Esophagus mucosa (tissue), 1 donor: ENCODE measurements around the gene GATAD2B. TPM values are rescaled to one million over a fixed set of nuclear protein-coding genes. Genes with fewer than 3 reads are reported as not detected.
"Not testable (repeated sequence)": the region's sequence is repeated elsewhere in the genome, so short reads cannot be mapped to it uniquely, and the experiment has no call there.

Experiments used
- ATAC-seq: fragments of 200-7000 bp; cut with Tn5 transposase; one replicate; pipeline ENCODE4 v1.9.1; 2020
- total RNA-seq: library from RNA; stranded (reverse); gene quantifications from one replicate; pipeline ENCODE4 v1.2.4, GENCODE V29; 2023
- donor health status: DM: yes; HTN: yes; CAD: no.

GATAD2B gene
- total RNA-seq, 1 donor from 2014 or later = 17.9 TPM

DNA sequence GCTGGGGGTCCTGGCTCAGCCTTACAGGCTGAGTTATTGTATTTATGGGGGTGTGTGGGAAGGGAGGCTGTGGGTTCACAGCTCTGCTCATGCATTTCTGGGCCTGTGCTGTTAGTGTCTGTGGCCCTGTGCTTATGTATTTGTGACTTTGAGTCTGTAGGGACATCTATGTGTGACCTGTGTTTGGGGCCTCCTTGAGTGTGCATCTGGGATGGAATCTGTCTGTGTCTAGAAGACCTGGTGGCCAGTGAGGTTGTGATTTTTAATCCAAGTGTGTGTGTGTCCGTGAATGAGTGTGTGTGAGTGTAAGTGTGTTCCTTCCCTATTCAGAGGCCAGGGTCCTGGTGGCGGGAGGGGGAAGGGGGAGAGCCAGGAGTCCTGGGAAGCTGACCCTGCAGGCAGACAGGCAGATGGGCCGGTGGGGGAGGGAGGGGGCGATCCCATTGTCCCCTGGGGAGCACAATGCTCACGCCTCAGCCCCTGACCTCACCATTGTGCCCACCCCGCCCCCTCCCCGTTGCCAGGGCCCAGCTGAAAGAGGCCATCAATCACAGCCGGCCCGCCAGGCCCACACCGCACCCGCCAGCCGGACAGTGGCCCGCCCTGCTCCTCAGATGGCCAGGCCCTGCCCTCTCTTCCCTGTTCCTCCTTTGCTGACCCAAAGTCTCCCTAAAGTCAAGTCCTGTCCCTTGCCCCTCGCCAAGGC is 128.0 kb downstream of the GATAD2B start:
- ATAC-seq = no peak

DNA sequence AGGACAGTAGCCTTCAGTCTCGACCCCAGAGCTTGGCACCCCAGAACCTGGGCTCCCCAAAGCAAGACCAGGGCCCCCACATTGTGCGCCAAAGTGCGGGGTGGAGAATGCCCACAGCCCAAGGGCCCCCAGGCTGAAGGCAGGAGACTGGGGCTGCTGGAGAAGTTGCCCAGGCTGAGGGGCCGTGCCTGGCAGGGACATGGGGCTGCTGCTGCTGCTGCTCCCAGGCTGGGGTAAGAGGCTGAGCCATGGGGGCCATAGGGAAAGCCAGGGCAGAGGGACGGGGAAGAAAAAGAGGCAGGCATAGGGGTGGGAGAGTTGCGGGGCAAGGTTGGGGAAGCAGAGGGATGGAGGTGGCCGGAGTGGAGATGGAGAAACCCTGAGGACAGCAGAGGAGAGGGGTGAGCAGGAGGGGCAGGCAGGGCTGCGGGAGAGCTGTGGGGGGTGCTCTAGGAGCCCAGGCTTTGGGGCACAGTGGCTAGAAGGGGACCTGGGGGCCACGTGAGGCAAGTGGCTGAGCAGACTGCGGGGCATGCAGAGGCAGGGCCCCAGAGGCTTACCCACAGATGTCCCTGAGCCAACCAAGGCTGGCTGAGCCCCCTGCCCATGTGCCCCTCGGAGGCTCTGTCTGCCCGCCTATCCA is 128.7 kb downstream of the GATAD2B start:
- no peak for ATAC-seq

DNA sequence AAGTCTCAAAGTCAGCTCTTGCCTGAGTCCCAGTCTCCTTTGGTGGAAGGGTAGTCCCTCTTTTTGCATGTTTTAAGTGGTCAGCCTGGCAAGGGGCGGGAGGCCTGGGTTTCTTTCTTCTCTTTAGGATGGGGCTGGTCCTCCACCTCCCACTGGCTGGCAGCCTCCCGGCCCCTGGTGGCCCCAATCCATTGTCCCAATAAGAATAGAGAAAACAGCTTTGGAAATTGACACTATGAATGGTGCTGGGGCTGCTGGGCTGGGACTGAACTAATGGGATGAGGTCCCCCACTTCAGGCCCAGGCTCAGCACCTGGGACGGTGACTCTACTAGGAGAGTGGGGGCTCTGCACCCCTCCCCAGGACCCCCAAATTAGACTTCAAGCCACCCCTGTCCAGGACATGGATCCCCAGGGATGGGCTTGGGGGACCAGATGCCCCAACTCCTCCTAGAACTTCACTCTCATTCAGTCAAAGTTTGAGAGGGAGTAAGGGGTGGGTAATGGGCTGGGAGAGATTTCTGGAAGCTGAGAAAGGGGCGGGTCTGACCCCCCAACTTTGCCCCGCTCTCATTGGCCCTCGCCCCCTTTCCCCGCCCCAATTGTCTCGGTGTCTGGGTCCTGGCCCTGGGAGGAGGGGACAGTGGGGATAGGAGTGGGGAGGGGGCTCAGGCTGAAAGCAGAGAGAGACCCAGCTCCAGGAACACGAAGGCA is 129.4 kb downstream of the GATAD2B start:
- ATAC-seq = no peak

DNA sequence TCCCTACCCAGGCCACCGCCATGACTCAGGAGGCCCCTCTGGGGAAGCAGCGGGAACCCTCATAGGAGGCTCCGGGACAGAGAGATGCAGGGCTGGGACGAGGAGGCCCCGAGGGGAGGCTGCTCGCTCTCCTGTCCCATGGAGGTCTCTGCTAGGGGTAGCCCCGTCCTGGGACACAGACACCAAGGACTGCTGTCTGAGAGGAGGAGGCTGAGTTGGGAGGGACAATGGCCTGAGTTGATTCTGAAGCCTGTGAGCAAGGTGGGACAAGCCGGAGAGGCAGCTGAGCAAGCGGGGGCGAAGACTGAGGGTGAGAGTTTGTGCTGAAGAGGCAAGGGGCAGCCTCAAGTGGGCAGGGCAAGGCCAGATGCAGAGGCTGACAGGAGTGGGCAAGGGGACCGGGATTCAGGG is 130.1 kb downstream of the GATAD2B start:
- no peak for ATAC-seq

- ATAC-seq = peak; percentile 40
Observed at GRCh38 chr1:153791648-153792253, 131.0 kb downstream of the GATAD2B start.

- ATAC-seq = peak; percentile 13
Observed at GRCh38 chr1:153790966-153791647, 131.7 kb downstream of the GATAD2B start.

GRCh38 chr1:153790313-153790965 is 132.3 kb downstream of the GATAD2B start:
- peak; percentile 31 for ATAC-seq

DNA sequence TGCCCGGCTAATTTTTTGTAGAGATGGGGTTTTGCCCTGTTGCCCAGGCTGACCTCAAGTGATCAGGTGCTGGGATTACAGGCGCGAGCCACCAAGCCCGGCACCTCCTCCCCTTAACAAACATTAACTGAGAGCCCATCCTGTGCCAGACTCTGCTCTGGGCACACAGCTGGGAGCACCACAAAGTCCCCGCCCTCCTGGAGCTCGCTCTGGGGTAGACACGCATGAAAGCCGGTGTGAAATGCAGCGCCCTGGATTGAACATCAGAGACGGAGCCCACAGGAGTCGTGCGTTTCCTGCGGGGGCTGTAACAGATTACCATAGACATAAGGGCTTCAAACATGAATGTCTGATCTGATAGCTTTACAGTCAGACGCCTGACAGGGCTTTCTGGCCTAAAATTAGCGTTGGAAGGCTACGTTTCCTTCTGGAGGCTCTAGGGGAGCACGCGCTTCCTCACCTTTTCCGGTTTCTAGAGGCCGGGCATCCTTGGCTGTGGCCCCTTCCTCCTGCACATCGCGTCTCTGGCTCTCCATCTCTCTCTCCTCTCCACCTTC is 133.2 kb downstream of the GATAD2B start:
- ATAC-seq = peak; percentile 3

DNA sequence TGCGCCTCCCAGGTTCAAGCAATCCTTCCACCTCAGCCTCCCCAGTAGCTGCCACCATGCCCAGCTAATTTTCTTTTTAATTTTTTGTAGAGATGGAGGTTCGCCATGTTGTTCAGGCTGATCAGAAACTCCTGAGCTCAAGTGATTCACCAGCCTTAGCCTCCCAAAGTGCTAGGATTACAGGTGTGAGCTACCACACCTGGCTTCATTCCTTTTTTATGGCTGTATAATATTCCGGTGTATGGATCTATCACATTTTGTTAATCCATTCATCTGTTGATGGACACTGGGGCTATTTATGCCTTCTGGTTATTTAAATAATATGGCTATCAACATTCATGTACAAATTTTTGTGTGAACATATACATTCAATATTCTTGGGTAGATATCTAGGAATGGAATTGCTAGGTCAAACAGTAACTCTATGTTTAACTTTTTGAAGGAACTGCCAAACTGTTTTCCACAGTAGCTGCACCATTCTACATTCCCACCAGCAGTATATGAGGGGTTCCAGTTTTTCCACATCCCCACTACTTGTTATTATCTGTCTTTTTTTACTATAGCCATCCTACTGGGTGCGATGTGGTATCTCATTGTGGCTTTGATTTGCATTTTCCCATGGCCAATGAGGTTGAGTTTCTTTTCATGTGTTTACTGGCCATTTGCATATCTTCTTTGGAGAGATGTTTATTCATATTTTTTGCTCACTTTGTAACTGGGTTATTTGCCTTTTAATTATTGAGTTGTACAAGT is 136.6 kb downstream of the GATAD2B start:
- no peak for ATAC-seq

DNA sequence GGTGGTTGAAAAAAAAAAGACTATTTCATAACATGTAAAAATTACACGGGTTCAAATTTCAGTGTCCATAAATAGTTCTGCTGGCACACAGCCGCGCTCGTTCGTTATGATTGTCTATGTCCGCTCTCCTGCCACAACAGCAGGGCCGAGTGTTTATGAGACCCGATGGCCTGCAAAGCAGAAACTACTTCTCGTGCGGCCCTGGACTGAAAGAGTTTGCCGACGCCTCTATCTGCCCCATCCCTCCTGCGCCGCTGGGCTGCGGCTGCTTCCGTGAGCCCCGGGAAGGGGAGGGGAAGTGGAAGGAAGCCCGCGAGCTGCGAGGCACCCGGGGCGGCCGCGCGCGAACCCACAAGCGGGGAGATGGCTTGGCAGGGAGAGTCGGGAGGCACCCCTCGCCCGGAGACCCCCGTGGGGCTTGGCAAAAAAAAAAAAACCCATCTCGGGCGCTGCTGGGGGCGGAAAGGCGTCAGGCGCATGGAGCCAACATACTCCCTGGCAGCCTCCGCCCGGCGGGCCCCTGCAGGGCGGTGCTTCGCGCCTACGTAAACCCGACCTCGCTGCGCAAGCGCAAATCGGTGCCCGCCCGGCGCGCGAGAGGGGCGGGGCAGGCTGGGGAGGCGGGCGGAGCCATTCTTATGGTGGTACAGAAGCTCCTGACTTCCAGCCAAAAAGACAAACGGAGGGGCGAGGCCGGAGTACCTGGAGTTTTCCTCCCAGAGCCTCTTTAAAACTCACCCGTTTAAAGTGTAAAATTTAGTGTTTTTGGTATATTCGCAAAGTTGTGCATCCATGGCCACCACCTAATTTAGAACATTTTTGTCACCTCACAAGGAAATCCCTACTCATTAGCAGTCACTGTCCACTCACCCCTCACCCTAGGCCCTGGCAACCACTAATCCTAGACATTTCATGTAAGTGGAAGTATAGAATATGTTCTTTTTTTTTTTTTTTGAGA is 139.3 kb downstream of the GATAD2B start:
- peak; percentile 92 for ATAC-seq

GRCh38 chr1:153782648-153783047 is 140.1 kb downstream of the GATAD2B start:
- ATAC-seq = not testable (repeated sequence)

GRCh38 chr1:153780551-153780950 is 142.2 kb downstream of the GATAD2B start:
- ATAC-seq = no peak

DNA sequence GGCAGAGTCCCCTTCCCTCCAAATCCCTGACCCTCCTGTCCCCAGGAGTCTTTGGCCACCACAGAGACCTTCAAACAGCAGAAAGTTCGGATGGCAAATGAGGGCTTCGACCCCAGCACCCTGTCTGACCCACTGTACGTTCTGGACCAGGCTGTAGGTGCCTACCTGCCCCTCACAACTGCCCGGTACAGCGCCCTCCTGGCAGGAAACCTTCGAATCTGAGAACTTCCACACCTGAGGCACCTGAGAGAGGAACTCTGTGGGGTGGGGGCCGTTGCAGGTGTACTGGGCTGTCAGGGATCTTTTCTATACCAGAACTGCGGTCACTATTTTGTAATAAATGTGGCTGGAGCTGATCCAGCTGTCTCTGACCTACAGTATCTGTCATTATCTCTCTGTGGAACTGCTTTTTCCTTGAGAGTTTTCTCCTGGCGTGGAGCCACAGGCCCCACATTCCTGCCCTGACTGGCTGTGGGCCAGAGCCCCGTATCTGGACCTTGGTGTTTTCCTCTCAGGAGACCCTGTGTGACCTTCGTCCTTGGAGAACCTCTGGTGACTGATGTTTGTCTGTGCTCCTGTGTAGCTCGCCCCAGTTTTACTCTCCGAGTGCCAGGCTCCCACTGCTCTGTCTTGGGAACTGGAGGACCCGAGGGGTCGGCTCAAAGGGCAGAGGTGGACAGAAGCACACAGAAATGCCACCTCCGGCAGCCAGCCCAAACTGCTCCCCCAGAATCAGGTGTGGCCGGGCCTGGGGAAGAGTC is 142.8 kb downstream of the GATAD2B start:
- ATAC-seq = no peak

DNA sequence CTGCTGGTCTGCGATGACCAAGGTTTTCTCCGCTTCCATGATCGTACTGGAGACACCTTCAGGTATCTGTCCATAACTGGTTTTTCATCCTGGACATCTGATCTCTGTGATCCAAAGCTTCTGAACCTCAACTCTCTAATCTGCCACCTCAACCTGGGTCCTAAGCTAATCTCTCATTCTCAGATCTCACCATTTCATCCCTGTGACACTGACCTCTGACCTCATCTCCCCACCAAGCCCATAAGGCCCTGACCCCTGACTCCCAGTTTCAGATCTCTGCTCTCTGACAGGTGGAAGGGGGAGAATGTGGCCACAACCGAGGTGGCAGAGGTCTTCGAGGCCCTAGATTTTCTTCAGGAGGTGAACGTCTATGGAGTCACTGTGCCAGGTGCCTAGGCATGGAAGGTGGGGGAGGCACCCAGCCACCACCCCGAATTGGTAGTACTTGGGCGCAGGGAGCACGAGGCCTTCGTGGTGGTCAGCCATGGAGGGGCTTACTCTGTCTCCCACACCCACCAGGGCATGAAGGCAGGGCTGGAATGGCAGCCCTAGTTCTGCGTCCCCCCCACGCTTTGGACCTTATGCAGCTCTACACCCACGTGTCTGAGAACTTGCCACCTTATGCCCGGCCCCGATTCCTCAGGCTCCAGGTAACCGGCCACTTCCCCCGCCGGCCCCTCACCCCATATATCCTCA is 143.8 kb downstream of the GATAD2B start:
- ATAC-seq = no peak

DNA sequence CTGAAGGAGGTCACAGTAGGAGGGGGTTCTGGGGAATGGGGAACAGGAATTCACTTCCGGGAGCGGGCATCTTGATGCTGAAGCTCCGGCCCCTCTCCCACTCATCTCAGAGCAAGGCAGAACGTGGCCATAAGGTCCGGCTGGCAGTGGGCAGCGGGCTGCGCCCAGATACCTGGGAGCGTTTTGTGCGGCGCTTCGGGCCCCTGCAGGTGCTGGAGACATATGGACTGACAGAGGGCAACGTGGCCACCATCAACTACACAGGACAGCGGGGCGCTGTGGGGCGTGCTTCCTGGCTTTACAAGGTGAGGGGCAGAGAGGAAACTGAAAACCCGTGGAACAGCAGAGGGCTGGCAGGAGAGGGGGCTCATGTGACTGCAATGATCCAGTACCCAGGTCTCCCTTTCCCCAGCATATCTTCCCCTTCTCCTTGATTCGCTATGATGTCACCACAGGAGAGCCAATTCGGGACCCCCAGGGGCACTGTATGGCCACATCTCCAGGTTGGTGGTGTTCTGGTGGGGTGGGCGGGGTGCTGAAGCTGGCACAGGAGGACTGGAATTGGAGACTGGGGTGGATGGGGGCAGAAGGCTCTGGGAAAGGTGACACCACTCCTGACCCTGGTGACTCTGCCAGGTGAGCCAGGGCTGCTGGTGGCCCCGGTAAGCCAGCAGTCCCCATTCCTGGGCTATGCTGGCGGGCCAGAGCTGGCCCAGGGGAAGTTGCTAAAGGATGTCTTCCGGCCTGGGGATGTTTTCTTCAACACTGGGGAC is 144.5 kb downstream of the GATAD2B start:
- no peak for ATAC-seq

DNA sequence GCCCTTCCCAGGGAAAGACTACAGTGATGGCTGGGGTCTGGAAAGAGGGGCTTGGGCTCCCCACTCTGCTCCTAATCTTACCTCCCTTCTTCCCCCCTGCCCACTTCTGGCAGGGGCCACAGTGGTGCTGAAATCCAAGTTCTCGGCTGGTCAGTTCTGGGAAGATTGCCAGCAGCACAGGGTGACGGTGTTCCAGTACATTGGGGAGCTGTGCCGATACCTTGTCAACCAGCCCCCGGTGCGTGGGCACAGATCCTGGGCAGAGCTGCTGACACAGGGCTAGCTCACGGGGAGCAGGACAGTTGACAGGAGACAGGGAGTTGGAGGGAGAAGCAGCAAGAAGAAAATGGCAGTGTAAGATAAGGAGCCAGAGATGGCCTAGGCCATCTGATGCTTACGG is 145.1 kb downstream of the GATAD2B start:
- no peak for ATAC-seq

DNA sequence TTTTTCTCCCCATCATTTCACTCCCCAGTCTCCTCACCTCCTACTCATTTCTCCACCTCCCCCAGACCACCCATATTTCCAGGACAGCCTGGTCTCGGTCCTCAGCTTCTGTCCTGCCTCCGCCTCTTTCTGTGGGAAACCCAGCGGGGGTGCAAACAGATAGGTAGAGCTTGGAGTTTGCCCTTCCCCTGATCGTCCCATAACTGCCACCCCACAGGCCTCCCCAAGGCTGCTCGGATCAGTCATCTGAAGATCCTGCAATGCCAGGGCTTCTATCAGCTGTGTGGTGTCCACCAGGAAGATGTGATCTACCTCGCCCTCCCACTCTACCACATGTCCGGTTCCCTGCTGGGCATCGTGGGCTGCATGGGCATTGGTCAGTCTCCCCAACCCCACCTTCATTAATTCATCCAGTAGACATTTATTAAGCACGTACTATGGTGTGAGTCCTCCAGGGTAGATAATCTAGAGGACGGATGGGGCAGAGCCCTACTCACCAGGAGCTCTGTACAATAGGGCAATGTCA is 145.9 kb downstream of the GATAD2B start:
- no peak for ATAC-seq
